Naive B cell (primary cell): ENCODE results near the gene CLEC16A. TPM values are rescaled to one million over a fixed set of nuclear protein-coding genes. Genes with fewer than 3 reads are reported as not detected.

ENCODE experiments used
- ATAC-seq, 2 donors: fragments of 150-1000 bp; cut with Tn5 transposase; 2 replicates each; pipeline ENCODE4 v1.10.0; 2021; ENCODE audit warnings: low read depth in 2 of 2, mild to moderate bottlenecking in 2 of 2, moderate library complexity in 2 of 2
- DNase-seq: peaks from one replicate; pipeline ENCODE4 v3.0.0; 2022
- H3K27ac Mint-ChIP-seq, 6 donors: one replicate each; pipeline ENCODE4 v1.8.0; 2020 to 2022; ENCODE audit warnings: mild to moderate bottlenecking in 6 of 6, mixed read lengths in 6 of 6, moderate library complexity in 5 of 6, inconsistent platforms in 2 of 6
- H3K27me3 Mint-ChIP-seq, 3 donors: one replicate each; pipeline ENCODE4 v1.8.0; 2021 to 2022; ENCODE audit warnings: mixed read lengths in 3 of 3, mild to moderate bottlenecking in 1 of 3
- H3K36me3 Mint-ChIP-seq, 2 donors: one replicate each; pipeline ENCODE4 v1.8.0; 2020 to 2022; ENCODE audit warnings: mixed read lengths in 2 of 2, inconsistent platforms in 1 of 2, mild to moderate bottlenecking in 1 of 2
- H3K4me1 Mint-ChIP-seq, 3 donors: one replicate each; pipeline ENCODE4 v1.8.0; 2020 to 2022; ENCODE audit warnings: mixed read lengths in 3 of 3, inconsistent platforms in 1 of 3, mild to moderate bottlenecking in 1 of 3, moderate library complexity in 1 of 3
- H3K4me3 Mint-ChIP-seq, 8 donors: one replicate each; pipeline ENCODE4 v1.8.0; 2020 to 2022; ENCODE audit warnings: mild to moderate bottlenecking in 8 of 8, mixed read lengths in 8 of 8, moderate library complexity in 8 of 8, inconsistent platforms in 2 of 8
- H3K9me3 Mint-ChIP-seq, 7 donors: one replicate each; pipeline ENCODE4 v1.8.0; 2020 to 2022; ENCODE audit warnings: mixed read lengths in 7 of 7, mild to moderate bottlenecking in 5 of 7, inconsistent platforms in 2 of 7, moderate library complexity in 1 of 7
- polyA plus RNA-seq, 6 donors: library from polyadenylated mRNA; unstranded; fragments of 300-500 nt; fragmentation: Illumina TruSeq; gene quantifications; one replicate each; pipeline ENCODE4 v1.2.3, GENCODE V29; 2021; ENCODE audit warnings: low read depth in 6 of 6

Gene CLEC16A
- polyA plus RNA-seq, 6 donors from 2014 or later: 11.8 to 34.9 (median 18.7) TPM

DNA sequence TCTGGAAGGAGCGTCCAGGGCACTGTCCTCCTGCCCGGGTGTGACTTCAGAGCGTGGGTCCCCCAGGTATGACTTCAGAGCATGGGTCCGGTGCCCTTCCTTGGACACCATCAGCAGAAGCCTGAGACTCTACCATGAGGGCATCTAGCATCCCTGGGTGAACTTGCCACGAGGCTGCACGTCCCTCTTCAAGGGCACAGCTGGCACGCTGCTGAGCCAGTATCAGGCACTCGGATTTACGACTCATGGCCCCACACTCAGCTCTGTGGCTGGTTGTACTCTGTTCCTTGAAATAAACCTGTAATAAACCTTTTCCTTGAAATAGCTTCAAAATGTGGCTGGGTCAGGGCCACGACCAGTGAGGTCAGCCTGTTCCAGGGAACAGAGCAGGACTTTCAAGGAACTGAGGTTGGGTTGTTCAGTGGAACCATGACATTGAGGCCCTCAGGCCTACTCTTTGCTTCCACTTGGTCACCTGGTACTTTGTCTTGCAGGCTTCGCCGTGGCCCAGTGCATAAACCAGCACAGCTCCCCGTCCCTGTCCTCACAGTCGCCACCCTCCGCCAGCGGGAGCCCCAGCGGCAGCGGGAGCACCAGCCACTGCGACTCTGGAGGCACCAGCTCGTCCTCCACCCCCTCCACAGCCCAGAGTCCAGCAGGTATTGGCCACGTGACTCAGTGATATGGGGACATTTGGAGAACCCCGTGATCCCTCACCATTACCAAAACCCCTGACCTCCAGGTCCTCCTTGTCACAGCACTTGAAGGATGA, 221.7 kb downstream of the CLEC16A start:
- no peak overlapping the region for H3K4me3 Mint-ChIP-seq
- H3K27ac Mint-ChIP-seq: peak overlapping the region in 1 of 6 donors; percentile 32
- DNase-seq (no peak), ATAC-seq (no peak)
- H3K9me3 Mint-ChIP-seq: no peaks in the 10 kb centered on the region
- peaks cover 9 to 28% of the 10 kb centered on the region in 2 donors for H3K36me3 Mint-ChIP-seq
- H3K4me1 Mint-ChIP-seq: no peaks in the 10 kb centered on the region
- H3K27me3 Mint-ChIP-seq: no peaks in the 10 kb centered on the region

DNA sequence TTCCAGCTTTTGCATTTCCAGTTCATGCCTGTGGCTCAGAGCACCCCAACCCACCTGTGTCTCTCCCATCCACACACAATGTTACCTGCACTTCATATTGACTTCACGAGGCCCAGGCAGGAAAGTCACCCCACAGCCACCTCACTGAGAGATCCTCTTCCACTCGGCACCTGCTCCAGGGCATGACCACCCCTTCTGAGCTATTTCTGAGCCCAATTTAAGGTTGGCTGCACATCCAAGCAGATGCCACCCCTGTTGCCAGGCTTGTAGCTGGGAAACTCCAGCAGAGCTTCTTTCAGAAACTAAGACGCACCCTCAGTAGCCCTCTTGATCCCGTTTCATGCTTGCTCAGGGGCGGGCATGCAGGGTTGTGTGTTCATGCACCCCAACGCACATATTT, 223.2 kb downstream of the CLEC16A start:
- Mint-ChIP-seq H3K4me1 (no peaks in the 10 kb centered on the region), H3K4me3 (no peak overlapping the region), H3K27ac (no peak overlapping the region), H3K36me3 (peaks cover 9 to 28% of the 10 kb centered on the region in 2 donors), H3K9me3 (no peaks in the 10 kb centered on the region), H3K27me3 (no peaks in the 10 kb centered on the region)
- ATAC-seq: no peak
- DNase-seq: no peak

DNA sequence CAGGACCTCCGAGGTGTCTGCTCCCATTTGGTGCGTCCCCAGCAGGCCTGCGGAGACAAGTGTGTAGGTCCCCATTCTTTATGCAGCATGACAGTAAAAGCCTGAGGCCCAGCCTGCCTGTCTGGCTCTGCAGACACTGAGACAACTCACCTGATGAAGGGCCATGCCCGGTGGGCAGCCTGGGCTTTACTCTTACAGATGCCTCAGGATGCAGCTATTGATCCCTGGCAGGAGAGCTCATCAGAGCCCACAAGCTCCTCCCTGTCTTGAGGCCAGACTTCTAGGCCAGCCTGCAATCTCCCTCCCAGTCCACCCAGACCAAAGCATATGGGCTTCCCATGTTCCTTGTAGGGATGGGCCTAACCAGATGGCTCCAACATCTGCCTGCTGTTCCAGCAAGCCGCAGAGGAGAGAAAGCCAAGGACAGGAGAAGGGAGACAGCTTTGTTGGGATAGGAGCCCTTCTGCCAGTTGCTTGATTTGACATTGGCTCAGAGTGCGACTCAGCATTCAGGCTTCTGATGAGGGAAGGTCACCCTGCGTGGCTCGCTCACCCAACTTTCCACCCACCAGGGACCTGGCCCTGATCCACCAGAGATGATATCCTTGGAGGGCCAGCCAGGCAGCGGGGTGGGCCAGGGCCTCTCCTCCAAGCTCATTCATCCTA, 224.2 kb downstream of the CLEC16A start:
- H3K4me3 Mint-ChIP-seq: peak overlapping the region in 1 of 8 donors; percentile 17
- H3K4me1 Mint-ChIP-seq: no peaks in the 10 kb centered on the region
- no peaks in the 10 kb centered on the region for H3K27me3 Mint-ChIP-seq
- peaks cover 10 to 28% of the 10 kb centered on the region in 2 donors for H3K36me3 Mint-ChIP-seq
- DNase-seq: no peak
- H3K27ac Mint-ChIP-seq: peak overlapping the region in 1 of 6 donors; percentile 62
- no peak for ATAC-seq
- no peaks in the 10 kb centered on the region for H3K9me3 Mint-ChIP-seq

DNA sequence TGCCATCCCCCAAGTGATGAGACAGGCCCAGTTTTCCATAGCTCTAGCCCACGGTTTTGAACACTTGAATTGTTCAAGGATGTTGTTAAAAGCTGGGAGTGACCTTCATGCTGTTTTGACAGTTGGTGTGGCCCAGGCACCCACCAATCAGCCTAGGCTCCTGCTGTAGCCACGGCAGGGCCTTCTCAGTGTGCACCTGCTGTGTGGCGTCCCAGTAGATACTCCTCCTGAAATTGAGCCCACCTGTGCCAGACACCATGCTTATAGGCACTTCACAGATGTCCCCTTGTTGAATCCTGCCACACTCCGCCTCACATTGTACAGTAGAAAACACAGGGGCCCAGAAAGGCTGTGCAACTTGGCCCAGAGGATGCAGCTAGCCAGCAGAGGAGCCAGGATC, 225.3 kb downstream of the CLEC16A start:
- Mint-ChIP-seq H3K27me3 (no peaks in the 10 kb centered on the region), H3K9me3 (no peaks in the 10 kb centered on the region), H3K36me3 (peaks cover 17 to 40% of the 10 kb centered on the region in 2 donors), H3K4me1 (peaks cover under 1 to 2% (median 1%) of the 10 kb centered on the region in 3 donors), H3K27ac (no peak overlapping the region), H3K4me3 (peak overlapping the region in 1 of 8 donors; percentile 6)
- ATAC-seq (no peak), DNase-seq (no peak)

DNA sequence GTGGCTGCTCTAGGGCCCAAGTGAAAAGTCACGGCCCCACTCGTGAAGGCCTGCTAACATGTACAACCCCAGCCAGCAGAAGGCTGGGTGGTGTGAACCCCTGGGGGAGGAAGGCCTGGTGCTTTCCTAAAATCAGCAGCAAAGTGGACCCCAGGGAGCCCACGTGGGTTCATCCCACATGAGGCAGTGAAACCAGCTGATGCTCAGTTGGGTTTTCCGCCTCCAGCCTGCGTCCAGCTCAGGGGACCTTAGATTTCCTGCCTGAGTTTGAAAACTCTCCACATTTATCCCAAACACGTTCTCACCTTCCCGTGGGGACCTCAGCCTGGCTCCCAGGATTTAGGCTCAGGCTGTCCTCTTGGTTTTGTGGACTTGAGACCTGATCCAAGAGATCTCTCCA, 225.8 kb downstream of the CLEC16A start:
- no peaks in the 10 kb centered on the region for H3K9me3 Mint-ChIP-seq
- H3K27ac Mint-ChIP-seq: peak overlapping the region in 1 of 6 donors; percentile 80
- no peak overlapping the region for H3K4me3 Mint-ChIP-seq
- ATAC-seq (no peak), DNase-seq (no peak)
- no peaks in the 10 kb centered on the region for H3K27me3 Mint-ChIP-seq
- H3K4me1 Mint-ChIP-seq: peaks cover 6 to 7% (median 7%) of the 10 kb centered on the region in 3 donors
- peaks cover 22 to 45% of the 10 kb centered on the region in 2 donors for H3K36me3 Mint-ChIP-seq

DNA sequence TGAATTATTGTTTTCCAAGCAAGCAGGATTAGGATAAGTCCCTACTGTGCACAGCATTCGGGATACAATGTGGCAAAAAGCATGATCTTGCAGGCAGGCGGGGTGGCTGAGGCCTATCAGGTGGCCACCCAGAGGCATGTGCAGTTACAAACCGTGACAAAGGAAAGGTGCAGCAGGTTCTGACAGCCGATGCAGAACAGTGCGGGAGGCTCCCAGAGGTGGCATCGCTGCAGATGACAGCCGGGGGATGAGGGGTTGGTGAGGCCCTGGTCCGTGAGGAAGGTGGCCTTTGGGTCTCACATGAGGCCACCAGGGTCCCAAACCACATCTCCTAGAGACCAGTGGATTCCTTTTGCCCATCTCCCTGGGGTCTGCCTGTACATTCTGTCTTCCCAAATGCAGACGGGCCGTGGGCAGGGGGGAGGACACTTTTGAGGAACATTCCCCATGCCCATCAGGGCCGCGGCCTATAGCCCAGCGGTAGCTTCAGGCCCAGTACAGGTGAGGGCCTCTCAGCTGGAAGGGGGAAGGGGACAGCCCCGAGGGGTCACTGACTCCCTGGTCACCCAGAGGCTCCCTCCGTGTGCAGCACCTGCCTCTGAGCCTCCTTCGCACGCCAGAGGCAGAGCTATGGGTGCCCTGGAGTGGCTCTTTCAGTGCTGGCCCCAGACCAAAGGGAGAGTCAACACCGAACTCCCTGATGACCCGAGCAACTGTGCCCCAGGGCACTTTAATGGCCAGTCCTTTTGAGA, 226.5 kb downstream of the CLEC16A start:
- Mint-ChIP-seq H3K27me3 (no peaks in the 10 kb centered on the region), H3K4me1 (peaks cover 9 to 10% (median 9%) of the 10 kb centered on the region in 3 donors), H3K9me3 (no peaks in the 10 kb centered on the region), H3K36me3 (peaks cover 25 to 46% of the 10 kb centered on the region in 2 donors), H3K4me3 (no peak overlapping the region), H3K27ac (peak overlapping the region in 1 of 6 donors; percentile 80)
- DNase-seq: no peak
- ATAC-seq: no peak

DNA sequence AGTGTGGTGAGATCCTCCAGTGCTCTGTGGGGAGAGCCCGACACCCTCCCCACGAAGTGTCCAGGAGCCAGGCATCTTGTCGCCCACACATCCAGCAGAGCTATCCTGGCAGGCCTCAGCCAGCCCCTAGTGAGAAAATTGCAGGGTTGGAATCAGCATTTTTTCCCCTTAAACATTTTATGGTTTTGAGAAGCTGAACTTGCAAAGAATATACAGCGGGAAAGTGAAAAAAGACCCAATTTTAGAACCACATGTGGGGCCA, 227.0 kb downstream of the CLEC16A start:
- Mint-ChIP-seq H3K4me1 (peaks cover 9 to 10% (median 9%) of the 10 kb centered on the region in 3 donors), H3K36me3 (peaks cover 25 to 44% of the 10 kb centered on the region in 2 donors)
- ATAC-seq: no peak

DNA sequence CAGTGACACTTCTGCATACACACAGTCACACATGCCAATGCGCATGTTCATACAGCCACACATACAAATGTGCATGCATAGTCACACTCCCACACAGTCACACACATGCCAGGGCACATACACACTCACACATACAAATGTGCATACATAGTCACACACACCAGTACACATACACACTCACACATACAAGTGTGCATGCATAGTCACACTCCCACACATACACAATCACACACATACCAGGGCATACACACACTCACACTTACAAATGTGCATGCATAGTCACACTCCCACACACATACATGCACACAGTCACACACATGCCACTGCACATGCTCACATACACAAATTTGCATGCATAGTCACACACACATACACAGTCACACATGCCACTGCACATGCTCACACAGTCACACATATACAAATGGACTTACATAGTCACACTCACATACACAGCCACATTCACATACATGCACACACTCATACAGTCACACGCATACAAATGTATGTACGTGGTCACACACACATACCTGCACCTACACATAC, 227.5 kb downstream of the CLEC16A start:
- H3K4me1 Mint-ChIP-seq: peaks cover 9 to 10% (median 9%) of the 10 kb centered on the region in 3 donors
- H3K9me3 Mint-ChIP-seq: no peaks in the 10 kb centered on the region
- DNase-seq (no peak), ATAC-seq (no peak)
- H3K27me3 Mint-ChIP-seq: no peaks in the 10 kb centered on the region
- no peak overlapping the region for H3K4me3 Mint-ChIP-seq
- no peak overlapping the region for H3K27ac Mint-ChIP-seq
- peaks cover 25 to 44% of the 10 kb centered on the region in 2 donors for H3K36me3 Mint-ChIP-seq

More for the DNA sequence above, 227.0 kb downstream of the CLEC16A start:
- Mint-ChIP-seq H3K27ac (no peak overlapping the region), H3K9me3 (no peaks in the 10 kb centered on the region), H3K4me3 (no peak overlapping the region), H3K27me3 (no peaks in the 10 kb centered on the region)
- DNase-seq: no peak

DNA sequence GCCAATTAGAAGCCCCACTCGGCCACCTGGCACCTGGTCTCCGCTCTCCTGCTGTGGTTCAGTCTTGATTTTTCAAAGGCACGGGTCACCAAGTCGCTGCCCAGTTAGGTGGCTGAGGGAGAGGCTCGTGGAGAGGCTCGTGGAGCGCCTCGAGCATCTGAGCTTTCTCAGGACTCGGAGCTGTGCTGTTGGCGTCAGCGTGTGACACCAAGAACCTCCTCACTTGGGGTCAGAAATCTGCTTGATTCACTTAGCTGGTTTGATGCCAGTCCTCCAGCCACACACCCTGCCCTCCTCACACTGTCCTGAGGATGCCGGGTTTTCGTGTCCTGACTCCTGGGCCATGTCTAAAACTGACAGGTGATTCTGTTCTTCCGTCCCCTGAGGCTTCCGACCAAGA, 229.1 kb downstream of the CLEC16A start:
- no peak for DNase-seq
- Mint-ChIP-seq H3K4me1 (peaks cover 9 to 10% (median 9%) of the 10 kb centered on the region in 3 donors), H3K36me3 (peaks cover 21 to 33% of the 10 kb centered on the region in 2 donors), H3K27ac (peak overlapping the region in 1 of 6 donors; percentile 80), H3K9me3 (no peaks in the 10 kb centered on the region), H3K4me3 (peak overlapping the region in 1 of 8 donors; percentile 54), H3K27me3 (no peaks in the 10 kb centered on the region)
- ATAC-seq: no peak

DNA sequence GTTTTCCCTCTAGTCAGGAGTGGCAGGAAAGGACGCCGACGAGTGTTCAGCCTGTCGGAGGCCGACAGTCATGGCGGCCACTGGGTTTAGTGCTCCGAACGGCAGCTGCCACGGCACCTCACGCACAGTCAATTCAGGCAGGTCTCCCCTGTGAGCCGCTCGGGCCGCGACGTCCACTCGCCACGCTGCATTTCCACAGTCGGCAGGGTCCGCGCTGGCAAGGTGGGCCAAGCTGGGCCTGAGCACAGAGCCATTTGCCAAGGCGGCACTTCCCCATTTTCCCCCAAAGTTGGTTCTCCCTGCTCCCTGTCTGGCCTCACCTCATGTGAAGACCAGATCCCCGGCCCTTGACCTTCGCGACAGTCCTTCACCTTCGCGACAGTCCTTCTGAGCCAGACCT, 229.8 kb downstream of the CLEC16A start:
- H3K4me1 Mint-ChIP-seq: peaks cover 9 to 10% (median 9%) of the 10 kb centered on the region in 3 donors

DNA sequence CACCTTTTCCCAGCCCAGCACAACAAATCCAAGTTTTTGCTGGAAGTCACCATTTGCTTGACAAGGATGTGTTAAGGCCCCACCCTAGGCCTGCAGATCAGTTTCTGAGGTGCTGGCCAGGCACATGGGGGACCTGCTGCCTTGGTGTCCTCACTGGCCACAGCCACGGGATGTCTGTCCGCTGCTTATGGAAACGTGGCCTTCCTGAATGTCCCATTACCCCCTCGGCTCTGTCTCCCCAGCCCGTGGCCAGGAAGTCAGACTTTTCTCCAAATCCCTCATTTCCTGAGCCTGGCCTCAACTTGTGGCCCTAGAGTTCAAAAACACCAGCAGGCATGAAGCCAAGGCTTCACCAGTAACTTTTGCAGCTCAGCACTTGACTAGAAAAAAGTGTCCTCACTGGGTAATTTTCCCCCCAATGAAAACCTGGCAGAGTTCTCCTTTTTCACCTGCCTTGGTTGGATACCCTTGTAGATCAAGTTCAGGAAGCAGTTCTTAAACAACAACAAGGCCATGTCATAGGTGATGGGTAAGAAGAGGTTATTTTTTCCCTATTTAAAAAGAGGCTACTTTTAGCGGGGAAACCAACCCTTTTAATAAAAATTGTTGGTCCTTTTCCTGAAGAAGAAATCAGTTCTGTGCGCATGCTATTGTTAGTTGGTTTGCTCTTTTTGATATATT, 230.9 kb downstream of the CLEC16A start:
- Mint-ChIP-seq H3K27me3 (no peaks in the 10 kb centered on the region), H3K36me3 (peaks cover 30 to 33% of the 10 kb centered on the region in 2 donors), H3K9me3 (no peaks in the 10 kb centered on the region), H3K27ac (peak overlapping the region in 3 of 6 donors; percentile 75 to 96 (median 76)), H3K4me3 (peak overlapping the region in 1 of 8 donors; percentile 69), H3K4me1 (peaks cover 9 to 11% (median 10%) of the 10 kb centered on the region in 3 donors)
- DNase-seq (no peak), ATAC-seq (no peak)

More for the DNA sequence above, 229.8 kb downstream of the CLEC16A start:
- H3K9me3 Mint-ChIP-seq: no peaks in the 10 kb centered on the region
- DNase-seq: no peak
- no peaks in the 10 kb centered on the region for H3K27me3 Mint-ChIP-seq
- no peak for ATAC-seq
- peaks cover 21 to 26% of the 10 kb centered on the region in 2 donors for H3K36me3 Mint-ChIP-seq
- H3K4me3 Mint-ChIP-seq: no peak overlapping the region
- no peak overlapping the region for H3K27ac Mint-ChIP-seq

DNA sequence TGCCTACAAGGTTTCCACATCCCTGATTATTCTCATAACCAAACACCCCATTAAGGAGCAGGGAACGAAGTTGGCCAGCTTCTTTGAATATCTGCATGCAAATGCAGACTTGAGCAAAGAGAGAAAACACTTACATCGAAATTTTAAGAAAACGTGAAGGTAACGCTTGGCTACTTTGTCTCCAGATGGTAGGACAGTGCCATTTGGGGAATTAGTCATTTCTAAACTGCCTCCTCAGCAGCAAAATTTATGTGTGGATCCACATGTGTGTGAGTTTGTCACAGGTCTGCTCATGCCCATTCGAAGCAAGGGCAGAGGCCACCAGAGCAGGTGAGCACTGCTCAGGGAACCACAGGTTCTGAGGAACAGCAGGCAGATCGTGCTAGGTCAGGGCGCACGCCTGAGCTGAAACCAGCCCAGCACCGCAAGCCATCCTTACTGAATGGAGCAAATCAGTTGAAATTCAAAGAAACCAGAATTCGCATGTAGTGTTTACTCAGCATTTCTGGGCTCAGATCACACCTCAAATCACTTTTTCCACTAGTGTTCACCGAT, 231.5 kb downstream of the CLEC16A start:
- peaks cover 10 to 16% (median 12%) of the 10 kb centered on the region in 3 donors for H3K4me1 Mint-ChIP-seq
- H3K4me3 Mint-ChIP-seq: peak overlapping the region in 1 of 8 donors; percentile 35
- ATAC-seq (no peak), DNase-seq (no peak)
- no peaks in the 10 kb centered on the region for H3K27me3 Mint-ChIP-seq
- H3K27ac Mint-ChIP-seq: peak overlapping the region in 3 of 6 donors; percentile 62 to 86 (median 67)
- H3K9me3 Mint-ChIP-seq: no peaks in the 10 kb centered on the region
- peaks cover 34 to 38% of the 10 kb centered on the region in 2 donors for H3K36me3 Mint-ChIP-seq
